Natural killer cell treated with Interleukin-12 subunit alpha and Interleukin-12 subunit beta and Interleukin-15 and Interleukin-18, amount 100 ng/mL, for 72 hours (primary cell): ENCODE measurements around the gene FAM3D. TPM values are rescaled to one million over a fixed set of nuclear protein-coding genes. Genes with fewer than 3 reads are reported as not detected.

Experiments used
- ATAC-seq, 2 donors: fragments of 150-1000 bp; cut with Tn5 transposase in 1 of 2; sonication (Bioruptor Pico), chemical (Tn5 transposase) in 1 of 2; 2 replicates each; pipeline ENCODE4 v1.10.0; 2021
- DNase-seq: peaks from one replicate; pipeline ENCODE4 v3.0.0; 2022; ENCODE audit warnings: low spot score
- H3K27ac Mint-ChIP-seq, 2 donors: 1 replicate in 1 of 2; 2 replicates in 1 of 2; pipeline ENCODE4 v1.8.0; 2022; ENCODE audit warnings: mixed read lengths in 2 of 2, mild to moderate bottlenecking in 1 of 2, moderate library complexity in 1 of 2
- H3K27me3 Mint-ChIP-seq, 2 donors: 1 replicate in 1 of 2; 2 replicates in 1 of 2; pipeline ENCODE4 v1.8.0; 2022; ENCODE audit warnings: mixed read lengths in 2 of 2
- H3K36me3 Mint-ChIP-seq: one replicate; pipeline ENCODE4 v1.8.0; 2022; ENCODE audit warnings: mixed read lengths
- H3K4me1 Mint-ChIP-seq, 2 donors: 1 replicate in 1 of 2; 2 replicates in 1 of 2; pipeline ENCODE4 v1.8.0; 2022; ENCODE audit warnings: low read depth in 2 of 2, mixed read lengths in 2 of 2, mild to moderate bottlenecking in 1 of 2
- H3K4me3 Mint-ChIP-seq: one replicate; pipeline ENCODE4 v1.8.0; 2022; ENCODE audit warnings: mixed read lengths
- H3K9me3 Mint-ChIP-seq: 2 replicates; pipeline ENCODE4 v1.8.0; 2022; ENCODE audit warnings: mixed read lengths
- total RNA-seq, 2 donors: library from RNA; stranded (reverse); gene quantifications; one replicate each; pipeline ENCODE4 v1.2.3, GENCODE V29; 2022

FAM3D gene
- total RNA-seq, 2 donors from 2014 or later, result not detected

DNA sequence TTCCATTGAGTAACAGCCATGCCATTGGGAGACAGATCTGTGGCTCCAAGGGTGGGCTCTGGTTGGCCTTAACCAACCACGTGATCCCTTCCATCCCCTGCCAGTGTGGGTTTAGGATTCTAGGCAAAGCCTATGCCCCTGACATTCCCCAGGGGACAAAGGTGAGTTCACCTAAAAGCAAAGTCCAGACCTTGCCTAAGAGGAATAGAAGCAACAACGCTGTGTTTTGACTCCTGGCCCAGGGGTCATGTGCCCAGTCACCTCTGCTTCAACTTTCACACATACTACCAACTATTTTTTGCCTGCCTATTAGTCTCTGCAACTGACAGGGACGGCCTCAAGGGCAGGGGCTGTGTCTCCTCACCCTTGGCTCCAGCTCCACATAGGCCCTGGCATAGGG is 42.0 kb downstream of the FAM3D start:
- Mint-ChIP-seq H3K4me3 (no peak overlapping the region), H3K27me3 (no peaks in the 10 kb centered on the region), H3K4me1 (peaks cover 3 to 7% of the 10 kb centered on the region in 2 donors), H3K36me3 (no peaks in the 10 kb centered on the region), H3K27ac (no peak overlapping the region), H3K9me3 (no peaks in the 10 kb centered on the region)
- ATAC-seq, result no peak
- no peak for DNase-seq

DNA sequence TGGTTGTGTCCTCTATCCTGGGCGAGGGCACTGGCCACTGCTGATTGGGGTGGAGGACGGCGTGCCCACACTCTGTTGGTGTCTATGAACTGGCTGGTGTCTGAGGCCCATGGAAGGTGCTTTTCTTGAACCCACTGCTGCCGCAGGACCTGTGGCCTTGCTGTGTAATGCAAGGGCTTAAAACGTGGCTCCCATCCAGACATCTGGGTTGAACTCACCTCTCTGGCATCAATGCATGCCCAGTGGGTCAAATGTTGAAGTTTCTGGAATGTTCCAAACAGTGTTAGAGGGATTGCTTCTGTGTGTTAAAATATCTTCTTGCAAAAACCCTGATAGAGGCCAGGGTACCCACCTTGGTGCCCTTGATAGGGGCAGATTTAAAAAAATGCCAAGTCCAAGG is 42.6 kb downstream of the FAM3D start:
- Mint-ChIP-seq H3K4me1 (peaks cover 3 to 7% of the 10 kb centered on the region in 2 donors), H3K4me3 (no peak overlapping the region), H3K27ac (no peak overlapping the region), H3K36me3 (no peaks in the 10 kb centered on the region), H3K9me3 (no peaks in the 10 kb centered on the region), H3K27me3 (no peaks in the 10 kb centered on the region)
- ATAC-seq (no peak), DNase-seq (no peak)

DNA sequence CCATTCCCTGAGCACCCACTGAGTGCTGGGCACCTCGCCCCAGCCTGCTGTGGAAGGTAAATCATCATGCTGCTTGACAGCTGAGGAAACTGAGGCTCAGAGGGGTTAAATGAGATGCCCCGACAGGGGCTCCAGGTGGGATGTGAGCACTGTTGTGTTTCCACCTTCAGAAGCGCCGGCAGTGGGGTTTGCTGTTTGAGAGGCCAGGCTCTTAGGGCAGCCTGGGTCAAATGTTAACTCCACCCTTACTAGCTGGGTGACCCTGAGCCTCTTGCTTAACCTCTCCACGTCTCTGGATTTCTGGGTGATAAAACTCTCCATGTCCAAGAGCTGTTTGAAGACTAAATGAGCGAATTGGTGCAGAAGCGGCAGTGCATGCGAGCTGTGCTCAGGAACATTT is 43.1 kb downstream of the FAM3D start:
- DNase-seq (no peak), ATAC-seq (no peak)
- Mint-ChIP-seq H3K27me3 (no peaks in the 10 kb centered on the region), H3K4me3 (no peak overlapping the region), H3K27ac (no peak overlapping the region), H3K9me3 (no peaks in the 10 kb centered on the region), H3K36me3 (no peaks in the 10 kb centered on the region), H3K4me1 (peaks cover 3 to 7% of the 10 kb centered on the region in 2 donors)

DNA sequence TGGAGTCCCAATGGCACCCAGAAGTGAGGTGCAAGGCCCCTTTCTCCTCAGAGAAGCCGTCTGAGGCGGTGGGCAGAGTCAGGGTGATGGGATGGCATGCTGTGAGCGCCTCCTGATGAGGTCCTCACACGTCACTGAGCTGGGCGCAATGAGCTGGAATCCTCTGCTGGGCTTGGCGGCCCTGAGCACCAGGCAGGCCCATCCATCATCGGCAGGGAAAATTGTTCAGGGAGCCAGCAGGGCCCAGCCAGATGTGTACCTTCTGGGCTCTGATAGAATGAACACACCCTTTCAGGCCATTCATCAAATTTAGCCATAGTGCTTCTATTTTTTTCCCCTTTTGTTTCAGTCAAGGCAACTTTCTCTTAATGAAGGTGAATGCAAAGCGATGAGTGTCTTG is 43.7 kb downstream of the FAM3D start:
- H3K36me3 Mint-ChIP-seq, result no peaks in the 10 kb centered on the region
- H3K4me1 Mint-ChIP-seq, result peaks cover 3 to 7% of the 10 kb centered on the region in 2 donors
- DNase-seq (no peak), ATAC-seq (no peak)
- no peaks in the 10 kb centered on the region for H3K9me3 Mint-ChIP-seq
- H3K27ac Mint-ChIP-seq, result no peak overlapping the region
- no peaks in the 10 kb centered on the region for H3K27me3 Mint-ChIP-seq
- H3K4me3 Mint-ChIP-seq, result no peak overlapping the region

DNA sequence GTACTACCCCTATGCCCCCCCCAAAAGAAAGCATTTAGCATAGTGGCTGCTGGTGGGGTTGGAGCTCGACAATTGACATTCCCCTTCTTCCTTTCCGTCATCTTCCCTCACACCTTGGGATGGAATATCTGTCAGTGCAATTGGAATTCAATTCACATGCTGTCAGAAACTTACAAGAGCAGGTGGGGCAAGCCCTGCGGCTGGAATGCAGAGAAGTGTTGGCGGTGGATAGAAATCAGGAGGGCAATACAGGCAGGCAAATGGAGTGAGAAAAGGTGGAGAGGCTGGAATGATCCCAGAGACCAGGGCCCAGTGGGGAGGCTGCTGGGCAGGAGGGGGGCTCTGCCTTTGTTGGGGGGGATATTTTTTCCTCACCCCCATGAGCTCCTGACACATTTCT is 44.1 kb downstream of the FAM3D start:
- no peak overlapping the region for H3K4me3 Mint-ChIP-seq
- no peak for ATAC-seq
- H3K36me3 Mint-ChIP-seq, result no peaks in the 10 kb centered on the region
- no peaks in the 10 kb centered on the region for H3K27me3 Mint-ChIP-seq
- H3K4me1 Mint-ChIP-seq, result peaks cover 3 to 7% of the 10 kb centered on the region in 2 donors
- no peak overlapping the region for H3K27ac Mint-ChIP-seq
- no peaks in the 10 kb centered on the region for H3K9me3 Mint-ChIP-seq
- DNase-seq, result no peak

DNA sequence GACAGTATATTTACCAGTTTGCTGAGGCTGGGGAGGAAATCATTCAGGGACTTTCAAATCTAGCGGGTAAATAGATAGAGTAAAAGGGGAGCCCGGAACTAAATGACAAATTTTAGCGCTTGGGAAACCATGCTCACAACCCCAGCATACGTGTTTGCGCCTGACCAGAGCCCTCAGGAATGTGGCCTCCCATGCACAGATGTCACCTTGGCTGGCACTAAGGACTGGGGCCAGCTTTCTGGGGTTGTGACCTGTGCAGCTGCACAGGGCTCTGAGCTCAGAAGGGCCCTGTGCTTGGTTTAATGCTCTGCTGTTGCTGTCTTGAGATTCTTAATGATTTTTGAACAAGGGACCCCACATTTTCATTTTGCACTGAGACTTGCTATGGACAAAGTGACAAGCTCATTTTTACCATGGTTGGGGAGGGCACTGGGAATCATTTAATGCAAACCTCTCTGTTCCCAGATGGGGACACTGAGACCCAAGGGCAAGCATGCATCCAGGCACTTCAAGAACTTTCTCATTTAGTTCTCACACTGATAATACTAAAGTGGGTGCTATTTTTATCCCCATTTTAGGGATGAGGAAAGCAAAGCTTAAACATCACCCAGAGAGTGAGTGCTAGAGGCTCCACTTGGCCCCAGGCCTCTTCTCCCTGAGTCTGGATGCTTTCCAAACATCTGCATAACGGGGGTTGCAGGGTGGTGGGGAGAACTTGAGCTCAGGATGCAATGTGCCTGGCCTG is 45.3 kb downstream of the FAM3D start:
- Mint-ChIP-seq H3K27me3 (no peaks in the 10 kb centered on the region), H3K9me3 (no peaks in the 10 kb centered on the region), H3K4me1 (peaks cover 3 to 7% of the 10 kb centered on the region in 2 donors), H3K36me3 (no peaks in the 10 kb centered on the region), H3K4me3 (no peak overlapping the region), H3K27ac (no peak overlapping the region)
- ATAC-seq (no peak), DNase-seq (no peak)

DNA sequence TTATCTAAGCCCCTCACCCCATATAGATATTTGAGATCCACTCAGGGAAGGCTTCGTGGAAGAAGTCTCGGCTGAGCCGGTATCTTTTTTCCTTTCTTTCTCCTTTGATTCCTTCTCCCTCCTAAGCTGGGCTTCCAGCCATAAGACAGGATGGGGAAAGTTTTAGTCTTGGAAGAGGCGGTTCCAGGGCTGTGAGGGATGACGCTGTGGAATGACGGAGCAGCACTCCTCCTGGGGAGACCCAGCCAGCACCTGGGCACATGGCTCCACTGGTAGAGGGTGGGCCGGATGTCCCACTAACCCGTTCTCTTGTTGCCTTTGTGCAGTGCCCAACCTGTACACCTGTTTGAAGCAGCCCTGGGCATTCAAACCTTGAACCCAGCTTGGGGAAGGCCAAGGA is 46.2 kb downstream of the FAM3D start:
- Mint-ChIP-seq H3K36me3 (no peaks in the 10 kb centered on the region), H3K4me3 (no peak overlapping the region), H3K9me3 (no peaks in the 10 kb centered on the region), H3K27ac (no peak overlapping the region), H3K27me3 (peaks cover 0 to under 1% of the 10 kb centered on the region in 2 donors), H3K4me1 (peaks cover 3 to 4% of the 10 kb centered on the region in 2 donors)
- DNase-seq (no peak), ATAC-seq (no peak)

DNA sequence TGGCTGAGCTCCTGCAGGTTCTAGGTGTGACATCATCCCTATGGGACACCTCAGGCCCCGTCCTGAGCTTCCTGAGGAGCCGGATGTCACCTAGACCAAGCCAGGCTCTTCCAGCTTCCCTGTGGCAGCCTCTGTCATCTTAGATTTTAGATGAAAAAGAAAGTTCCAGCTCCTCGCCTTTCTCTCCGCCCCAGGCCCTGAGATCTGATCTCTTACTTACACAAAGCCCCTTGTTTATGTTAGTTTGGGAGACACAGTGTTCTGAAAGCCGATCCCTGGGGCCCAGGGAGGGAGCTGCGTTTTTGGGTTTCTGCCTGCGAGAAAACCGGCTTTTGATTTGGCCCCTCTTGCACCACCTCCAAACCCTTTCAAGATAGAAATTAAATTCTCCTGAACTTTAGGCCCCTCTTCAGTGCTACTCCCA is 49.2 kb downstream of the FAM3D start:
- Mint-ChIP-seq H3K27ac (no peak overlapping the region), H3K4me3 (no peak overlapping the region), H3K27me3 (peaks cover 0 to 2% of the 10 kb centered on the region in 2 donors), H3K36me3 (no peaks in the 10 kb centered on the region), H3K9me3 (no peaks in the 10 kb centered on the region), H3K4me1 (no peaks in the 10 kb centered on the region)
- no peak for DNase-seq
- no peak for ATAC-seq

DNA sequence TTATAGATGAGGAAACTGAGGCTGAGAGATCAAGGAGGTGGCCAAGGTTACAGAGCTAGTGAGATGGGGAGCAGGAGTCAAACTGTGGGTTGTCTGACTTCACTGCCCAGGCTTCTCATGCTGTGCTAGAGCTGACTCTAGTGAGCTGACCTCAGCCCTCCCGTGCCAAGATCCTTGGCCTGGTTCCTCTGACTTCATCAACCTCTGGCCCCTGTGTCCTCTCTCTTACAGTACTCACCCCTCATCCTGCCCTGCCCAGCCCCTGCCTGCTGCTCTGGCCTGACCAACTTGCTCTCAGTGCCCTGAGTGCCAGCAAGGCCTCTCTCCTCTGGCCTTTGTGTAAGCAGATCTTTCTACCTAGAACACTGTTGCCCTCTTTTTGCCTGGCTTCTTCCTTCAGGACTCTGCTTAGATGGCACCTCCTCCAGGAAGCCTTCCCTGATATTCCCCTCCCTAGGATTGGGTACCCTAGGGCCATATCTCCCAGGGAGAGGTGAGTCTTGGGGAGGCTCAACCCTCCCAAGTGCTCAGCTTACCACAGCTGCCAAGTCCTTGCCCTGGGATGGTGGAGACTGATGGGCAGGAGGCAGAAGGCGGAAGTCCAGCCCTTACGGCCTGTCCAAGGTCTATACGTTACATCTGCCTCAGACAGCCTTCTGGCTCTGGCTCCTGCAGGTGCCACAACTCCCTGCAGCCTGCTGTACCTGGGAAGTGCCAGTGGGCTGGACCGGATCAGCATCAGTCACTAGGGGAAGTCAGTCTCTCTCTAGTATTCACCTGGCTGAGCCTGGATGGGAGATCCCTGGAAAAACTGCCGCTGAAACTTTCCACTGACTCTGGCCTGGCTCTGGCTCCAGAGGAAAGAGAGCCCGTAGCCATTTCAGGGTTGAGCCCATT is 53.1 kb downstream of the FAM3D start:
- no peak for DNase-seq
- Mint-ChIP-seq H3K9me3 (no peaks in the 10 kb centered on the region), H3K36me3 (no peaks in the 10 kb centered on the region), H3K27ac (no peak overlapping the region), H3K27me3 (peaks cover 0 to 11% of the 10 kb centered on the region in 2 donors), H3K4me1 (peaks cover 0 to 3% of the 10 kb centered on the region in 2 donors), H3K4me3 (no peak overlapping the region)
- ATAC-seq, result peak; percentile 17 to 46

DNA sequence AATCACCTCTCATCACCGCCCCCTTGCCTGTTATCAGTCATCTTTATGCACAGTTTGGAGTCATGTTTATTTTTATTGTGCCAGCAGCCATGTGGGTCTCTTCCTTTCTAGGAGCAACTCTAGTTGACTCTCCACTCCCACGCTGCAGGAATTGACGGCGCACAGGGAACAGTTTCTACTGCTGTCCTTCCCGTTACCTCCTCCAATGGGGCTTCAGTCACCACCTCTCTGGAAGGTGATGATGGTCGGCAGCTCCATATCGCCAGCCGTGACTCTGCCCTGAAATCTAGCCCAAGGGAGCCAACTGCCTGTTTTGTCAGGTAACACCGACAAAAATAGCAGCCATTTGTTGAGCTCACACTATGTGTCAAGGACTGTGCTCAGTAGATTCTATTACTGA is 53.7 kb downstream of the FAM3D start:
- Mint-ChIP-seq H3K4me3 (no peak overlapping the region), H3K27ac (no peak overlapping the region), H3K4me1 (peaks cover 4 to 6% of the 10 kb centered on the region in 2 donors), H3K36me3 (no peaks in the 10 kb centered on the region), H3K27me3 (peaks cover 0 to 11% of the 10 kb centered on the region in 2 donors), H3K9me3 (no peaks in the 10 kb centered on the region)
- no peak for ATAC-seq
- no peak for DNase-seq

DNA sequence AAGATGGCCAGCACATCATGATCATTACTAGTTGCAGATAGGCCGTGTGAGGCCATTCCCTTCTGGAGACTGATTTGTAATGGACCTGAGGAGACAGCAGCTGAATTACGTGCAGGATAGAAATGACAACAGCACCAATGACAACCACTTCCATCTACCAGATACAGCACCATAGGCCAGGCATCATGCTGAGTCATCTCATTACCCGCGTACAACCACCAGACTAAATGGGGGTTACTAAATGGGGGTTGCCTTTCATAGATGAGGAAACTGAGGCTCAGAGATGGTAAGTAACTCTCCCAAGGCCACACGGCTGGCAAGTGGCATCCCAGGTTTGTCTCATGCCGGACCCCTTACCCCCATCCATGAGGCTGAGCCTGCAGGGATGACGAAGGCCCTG is 56.6 kb downstream of the FAM3D start:
- H3K36me3 Mint-ChIP-seq, result no peaks in the 10 kb centered on the region
- H3K27me3 Mint-ChIP-seq, result peaks cover 12 to 16% of the 10 kb centered on the region in 2 donors
- no peak overlapping the region for H3K4me3 Mint-ChIP-seq
- ATAC-seq (peak in 1 of 2 donors; percentile 62), DNase-seq (no peak)
- H3K9me3 Mint-ChIP-seq, result no peaks in the 10 kb centered on the region
- peaks cover 6 to 7% of the 10 kb centered on the region in 2 donors for H3K4me1 Mint-ChIP-seq
- H3K27ac Mint-ChIP-seq, result no peak overlapping the region

DNA sequence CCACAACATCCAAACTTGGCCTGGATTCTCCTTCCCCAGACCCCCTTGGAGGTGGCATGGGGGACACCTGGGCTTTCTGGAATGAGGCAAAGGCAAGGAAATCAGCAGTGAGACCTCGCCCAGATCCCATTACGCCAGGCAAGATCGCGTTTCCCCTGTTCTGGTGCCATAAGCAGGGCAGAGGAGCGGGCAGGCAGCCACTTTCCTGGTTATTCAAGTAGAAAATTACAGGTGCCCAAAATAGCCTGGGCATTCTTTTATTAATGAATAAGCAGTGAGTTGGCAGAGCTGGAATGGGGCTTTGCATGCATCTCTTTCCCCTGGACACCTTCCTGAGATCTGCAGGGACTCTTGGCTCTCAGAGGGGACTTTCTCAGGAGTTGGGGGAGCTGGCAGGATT is 57.9 kb downstream of the FAM3D start:
- no peaks in the 10 kb centered on the region for H3K36me3 Mint-ChIP-seq
- peaks cover 6 to 7% of the 10 kb centered on the region in 2 donors for H3K4me1 Mint-ChIP-seq

DNA sequence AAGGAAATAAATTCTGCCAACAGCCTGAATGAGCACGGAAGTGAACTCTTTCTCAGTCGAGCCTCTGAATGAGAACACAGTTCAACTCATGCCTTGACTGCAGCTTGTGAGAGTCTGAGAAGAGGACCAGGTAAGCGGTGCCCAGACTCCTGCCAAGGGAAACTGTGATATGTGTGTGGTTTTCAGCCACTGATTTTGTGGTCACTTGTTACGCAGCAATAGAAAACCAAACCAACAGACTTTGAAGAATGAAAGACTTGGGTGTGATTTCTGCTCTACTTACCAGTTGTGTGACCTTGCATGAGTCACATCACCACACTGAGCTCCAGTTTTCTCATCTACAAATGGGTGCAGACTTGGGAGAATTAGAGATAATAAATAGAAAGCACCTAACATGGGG is 58.8 kb downstream of the FAM3D start:
- DNase-seq, result no peak
- H3K4me1 Mint-ChIP-seq, result peaks cover 6 to 7% of the 10 kb centered on the region in 2 donors

More for the DNA sequence above, 57.9 kb downstream of the FAM3D start:
- Mint-ChIP-seq H3K27ac (no peak overlapping the region), H3K4me3 (no peak overlapping the region), H3K27me3 (peaks cover 16 to 19% of the 10 kb centered on the region in 2 donors), H3K9me3 (no peaks in the 10 kb centered on the region)
- ATAC-seq, result no peak
- DNase-seq, result no peak

DNA sequence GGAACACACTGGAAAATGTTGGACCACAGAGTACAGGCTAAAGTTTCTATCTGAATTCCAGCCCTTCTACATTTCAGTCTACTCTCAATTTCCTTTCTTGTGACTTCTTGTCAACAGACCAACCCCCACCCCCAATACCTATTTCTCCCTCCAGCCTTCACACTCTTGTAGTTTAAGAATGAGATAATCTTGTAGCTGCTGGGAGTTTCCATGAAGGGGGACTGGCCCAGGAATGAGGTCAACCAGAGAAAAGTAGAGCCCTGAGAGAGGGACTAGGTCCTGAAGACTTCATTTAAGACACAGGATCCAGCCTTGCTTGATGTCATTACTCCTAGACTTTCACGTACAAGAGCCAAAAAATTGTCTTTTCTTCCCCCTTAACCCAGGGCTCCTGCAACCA is 59.9 kb downstream of the FAM3D start:
- H3K27me3 Mint-ChIP-seq, result peaks cover 24 to 33% of the 10 kb centered on the region in 2 donors
- no peak for DNase-seq

More for the DNA sequence above, 58.8 kb downstream of the FAM3D start:
- H3K36me3 Mint-ChIP-seq, result no peaks in the 10 kb centered on the region
- H3K9me3 Mint-ChIP-seq, result no peaks in the 10 kb centered on the region
- peaks cover 20 to 26% of the 10 kb centered on the region in 2 donors for H3K27me3 Mint-ChIP-seq
- H3K27ac Mint-ChIP-seq, result no peak overlapping the region
- peak in 1 of 2 donors; percentile 63 for ATAC-seq
- no peak overlapping the region for H3K4me3 Mint-ChIP-seq

More for the DNA sequence above, 59.9 kb downstream of the FAM3D start:
- Mint-ChIP-seq H3K4me1 (peaks cover 6 to 7% of the 10 kb centered on the region in 2 donors), H3K36me3 (no peaks in the 10 kb centered on the region), H3K27ac (no peak overlapping the region), H3K9me3 (no peaks in the 10 kb centered on the region), H3K4me3 (no peak overlapping the region)
- no peak for ATAC-seq
